SK-N-SH treated with all-trans-retinoic acid at 6 μM for 48 hours (cell line): ENCODE measurements around the gene C2CD4D.
A peak's percentile ranks its signal among the peaks of the same experiment; 100 is the strongest.

Experiments used
- ATAC-seq: fragments of 200-7000 bp; cut with Tn5 transposase; 3 replicates; pipeline ENCODE4 v1.9.1; 2020; ENCODE audit warnings: mild to moderate bottlenecking, moderate library complexity
- ARNTL ChIP-seq: fragments of 450-650 bp; formaldehyde crosslinking; IDR thresholded peaks from 2 replicates; pipeline ENCODE4 v1.5.0; 2020; ENCODE audit warnings: low read depth, mild to moderate bottlenecking, moderate library complexity, borderline replicate concordance
- CREB5 ChIP-seq: fragments of 250-450 bp; sonication (Bioruptor Pico); IDR thresholded peaks from 2 replicates; pipeline ENCODE4 v1.5.1; 2020; ENCODE audit warnings: low read depth, mild to moderate bottlenecking, moderate library complexity
- CSDC2 ChIP-seq: fragments of 250-450 bp; sonication (Bioruptor Pico); IDR thresholded peaks from 2 replicates; pipeline ENCODE4 v1.5.0; 2020; ENCODE audit warnings: mild to moderate bottlenecking, moderate library complexity
- PATZ1 ChIP-seq: fragments of 250-450 bp; sonication (Bioruptor Pico); IDR thresholded peaks from 2 replicates; pipeline ENCODE4 v1.8.0; 2020; ENCODE audit warnings: mild to moderate bottlenecking, moderate library complexity, borderline replicate concordance
- SNAI2 ChIP-seq: fragments of 250-450 bp; sonication (Bioruptor Pico); IDR thresholded peaks from 2 replicates; pipeline ENCODE4 v1.5.0; 2020; ENCODE audit warnings: mild to moderate bottlenecking, moderate library complexity
- TCF4 ChIP-seq: fragments of 250-450 bp; sonication (Bioruptor Pico); IDR thresholded peaks from 2 replicates; pipeline ENCODE4 v1.8.0; 2021; ENCODE audit warnings: mild to moderate bottlenecking, moderate library complexity, borderline replicate concordance
- TOX ChIP-seq: fragments of 250-450 bp; sonication (Bioruptor Pico); IDR thresholded peaks from 2 replicates; pipeline ENCODE4 v1.8.0; 2021; ENCODE audit warnings: mild to moderate bottlenecking, moderate library complexity, borderline replicate concordance
- ZNF70 ChIP-seq: fragments of 450-650 bp; formaldehyde crosslinking; IDR thresholded peaks from 2 replicates; pipeline ENCODE4 v1.5.0; 2020; ENCODE audit warnings: mild to moderate bottlenecking, moderate library complexity
- ZNF8 ChIP-seq: fragments of 450-650 bp; formaldehyde crosslinking; IDR thresholded peaks from 2 replicates; pipeline ENCODE4 v1.5.0; 2020; ENCODE audit warnings: mild to moderate bottlenecking, moderate library complexity
- TF ChIP-seq, protein P1 (sequence below): fragments of 250-450 bp; sonication (Bioruptor Pico); IDR thresholded peaks from 2 replicates; pipeline ENCODE4 v1.5.1; 2021; ENCODE audit warnings: mild to moderate bottlenecking, moderate library complexity
- TF ChIP-seq, protein P2 (sequence below): fragments of 250-450 bp; sonication (Bioruptor Pico); IDR thresholded peaks from 2 replicates; pipeline ENCODE4 v1.8.0; 2021; ENCODE audit warnings: low read depth, mild to moderate bottlenecking, moderate library complexity, borderline replicate concordance
- TF ChIP-seq, protein P3 (sequence below): fragments of 250-450 bp; sonication (Bioruptor Pico); IDR thresholded peaks from 2 replicates; pipeline ENCODE4 v1.5.0; 2020; ENCODE audit warnings: mild to moderate bottlenecking, moderate library complexity

Gene C2CD4D

DNA sequence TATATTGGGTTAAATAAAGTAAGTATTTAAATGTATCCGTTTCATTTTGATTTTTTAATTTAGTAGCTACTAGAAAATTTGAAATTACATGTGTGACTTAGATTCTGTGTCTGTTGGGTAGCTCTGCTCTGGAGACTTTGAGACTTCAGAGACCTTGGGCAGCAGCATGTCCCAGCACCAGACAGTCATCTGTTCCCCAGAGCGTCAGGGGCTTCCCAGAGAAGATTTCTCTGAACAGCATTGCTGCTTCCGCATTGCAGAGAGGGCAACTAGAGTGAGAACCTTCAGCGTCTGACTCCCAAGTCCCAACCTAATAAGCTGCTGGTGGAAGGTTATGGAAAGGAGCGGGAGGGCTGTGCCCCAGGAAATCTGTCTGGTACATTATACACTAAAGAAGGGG lies 41.0 kb downstream of the C2CD4D start (continued):
- TF ChIP-seq, protein P1, sequence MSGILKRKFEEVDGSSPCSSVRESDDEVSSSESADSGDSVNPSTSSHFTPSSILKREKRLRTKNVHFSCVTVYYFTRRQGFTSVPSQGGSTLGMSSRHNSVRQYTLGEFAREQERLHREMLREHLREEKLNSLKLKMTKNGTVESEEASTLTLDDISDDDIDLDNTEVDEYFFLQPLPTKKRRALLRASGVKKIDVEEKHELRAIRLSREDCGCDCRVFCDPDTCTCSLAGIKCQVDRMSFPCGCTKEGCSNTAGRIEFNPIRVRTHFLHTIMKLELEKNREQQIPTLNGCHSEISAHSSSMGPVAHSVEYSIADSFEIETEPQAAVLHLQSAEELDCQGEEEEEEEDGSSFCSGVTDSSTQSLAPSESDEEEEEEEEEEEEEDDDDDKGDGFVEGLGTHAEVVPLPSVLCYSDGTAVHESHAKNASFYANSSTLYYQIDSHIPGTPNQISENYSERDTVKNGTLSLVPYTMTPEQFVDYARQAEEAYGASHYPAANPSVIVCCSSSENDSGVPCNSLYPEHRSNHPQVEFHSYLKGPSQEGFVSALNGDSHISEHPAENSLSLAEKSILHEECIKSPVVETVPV: no peak
- no peak for TF ChIP-seq TOX (CRISPR knock-in tag)
- TF ChIP-seq, protein P2, sequence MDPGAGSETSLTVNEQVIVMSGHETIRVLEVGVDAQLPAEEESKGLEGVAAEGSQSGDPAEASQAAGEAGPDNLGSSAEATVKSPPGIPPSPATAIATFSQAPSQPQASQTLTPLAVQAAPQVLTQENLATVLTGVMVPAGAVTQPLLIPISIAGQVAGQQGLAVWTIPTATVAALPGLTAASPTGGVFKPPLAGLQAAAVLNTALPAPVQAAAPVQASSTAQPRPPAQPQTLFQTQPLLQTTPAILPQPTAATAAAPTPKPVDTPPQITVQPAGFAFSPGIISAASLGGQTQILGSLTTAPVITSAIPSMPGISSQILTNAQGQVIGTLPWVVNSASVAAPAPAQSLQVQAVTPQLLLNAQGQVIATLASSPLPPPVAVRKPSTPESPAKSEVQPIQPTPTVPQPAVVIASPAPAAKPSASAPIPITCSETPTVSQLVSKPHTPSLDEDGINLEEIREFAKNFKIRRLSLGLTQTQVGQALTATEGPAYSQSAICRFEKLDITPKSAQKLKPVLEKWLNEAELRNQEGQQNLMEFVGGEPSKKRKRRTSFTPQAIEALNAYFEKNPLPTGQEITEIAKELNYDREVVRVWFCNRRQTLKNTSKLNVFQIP (CRISPR knock-in tag): no peak
- TF ChIP-seq ZNF8 (CRISPR knock-in tag): no peak
- TF ChIP-seq ZNF70 (CRISPR knock-in tag): no peak
- no peak for TF ChIP-seq PATZ1 (CRISPR knock-in tag)
- TF ChIP-seq, all 23 proteins: peak for 0

DNA sequence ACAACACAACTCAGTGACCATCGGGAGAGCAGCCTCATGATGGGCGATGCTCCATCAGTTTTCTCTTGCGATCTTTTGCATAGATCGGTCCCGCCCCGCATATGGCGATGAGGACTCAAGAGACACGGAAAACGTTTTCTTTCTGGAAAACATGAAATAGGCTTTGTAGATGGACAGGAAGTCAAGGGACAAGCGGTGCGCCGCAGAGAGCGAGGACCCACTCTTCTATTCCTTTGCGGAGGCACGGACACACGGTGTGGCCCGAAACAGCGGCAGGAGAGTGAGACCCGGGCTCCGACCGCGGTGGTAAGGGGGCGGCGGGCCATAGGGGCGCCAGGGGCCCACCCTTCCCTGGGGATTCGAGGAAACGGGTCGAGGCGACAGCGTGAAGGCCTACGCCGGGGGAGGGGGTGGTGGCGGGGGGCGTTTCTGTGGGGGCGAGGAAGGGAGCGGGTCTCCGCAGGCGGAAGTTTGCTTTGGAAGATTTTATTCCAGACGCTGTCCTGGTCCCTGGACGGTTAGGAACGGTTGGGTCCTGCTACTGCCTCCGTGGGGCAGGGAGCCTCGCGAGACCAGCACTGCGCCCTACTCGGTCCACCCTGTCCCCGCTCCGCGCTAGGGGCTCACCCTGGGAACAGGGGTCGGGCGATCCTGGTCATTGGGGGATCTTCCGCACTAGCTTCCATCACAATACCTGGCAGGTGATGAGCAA lies 48.5 kb downstream of the C2CD4D start:
- ATAC-seq: peak; percentile 56
- TF ChIP-seq CSDC2 (CRISPR knock-in tag): no peak

DNA sequence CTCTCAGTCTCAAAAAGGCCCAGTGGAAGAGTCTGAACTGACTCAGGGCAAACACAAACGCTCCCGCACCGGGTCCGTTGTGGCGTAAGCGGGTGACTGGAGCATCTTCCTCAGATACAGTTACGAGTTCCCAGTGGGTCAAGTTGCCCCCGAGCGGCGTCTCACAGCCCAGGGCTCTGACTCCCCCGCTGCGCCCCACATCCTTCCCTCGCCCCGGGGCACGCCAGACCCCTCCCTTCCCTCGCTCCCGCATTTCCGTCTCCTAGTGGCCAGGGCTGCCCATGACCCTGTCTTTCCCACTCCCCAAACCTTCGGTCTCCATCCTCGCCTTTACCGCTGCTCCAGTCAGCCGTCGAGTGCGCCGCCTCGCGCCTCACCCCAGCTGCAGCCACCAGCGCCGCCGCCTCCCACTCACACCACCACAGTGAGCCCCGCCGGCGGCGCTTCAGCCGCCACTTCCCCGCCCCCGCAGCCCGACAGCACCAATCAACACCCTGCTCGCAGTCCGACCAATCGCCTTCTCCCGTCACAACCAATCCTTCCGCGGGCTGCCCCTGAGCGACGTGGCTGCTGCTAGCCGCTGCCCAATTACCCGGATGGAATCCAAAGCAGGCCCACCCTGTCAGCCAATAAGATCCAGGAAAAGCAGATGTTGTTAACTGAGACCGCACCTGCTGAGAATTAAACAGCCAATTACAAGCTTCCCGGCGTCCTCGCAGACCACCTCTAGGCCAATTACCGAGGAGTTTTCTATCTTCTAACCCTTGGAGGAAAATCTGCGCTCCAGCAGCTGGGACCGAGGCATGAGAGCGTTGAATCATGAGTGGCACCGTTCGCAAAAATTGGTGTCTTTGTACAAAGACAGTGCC lies 49.3 kb downstream of the C2CD4D start, which contains the start of gene TDRKH:
Gene TDRKH (minus strand): TSS at position 430 of the 869 bp plus-strand sequence. CDS start 7,478 bp downstream, outside the sequence.
- peak; percentile 98 for ATAC-seq
- peak; percentile 43; the same call in 1 of the 2 replicates for TF ChIP-seq TCF4 (CRISPR knock-in tag)
- TF ChIP-seq ZNF8 (CRISPR knock-in tag): no peak
- no peak for TF ChIP-seq CREB5 (CRISPR knock-in tag)
- TF ChIP-seq, protein P3, sequence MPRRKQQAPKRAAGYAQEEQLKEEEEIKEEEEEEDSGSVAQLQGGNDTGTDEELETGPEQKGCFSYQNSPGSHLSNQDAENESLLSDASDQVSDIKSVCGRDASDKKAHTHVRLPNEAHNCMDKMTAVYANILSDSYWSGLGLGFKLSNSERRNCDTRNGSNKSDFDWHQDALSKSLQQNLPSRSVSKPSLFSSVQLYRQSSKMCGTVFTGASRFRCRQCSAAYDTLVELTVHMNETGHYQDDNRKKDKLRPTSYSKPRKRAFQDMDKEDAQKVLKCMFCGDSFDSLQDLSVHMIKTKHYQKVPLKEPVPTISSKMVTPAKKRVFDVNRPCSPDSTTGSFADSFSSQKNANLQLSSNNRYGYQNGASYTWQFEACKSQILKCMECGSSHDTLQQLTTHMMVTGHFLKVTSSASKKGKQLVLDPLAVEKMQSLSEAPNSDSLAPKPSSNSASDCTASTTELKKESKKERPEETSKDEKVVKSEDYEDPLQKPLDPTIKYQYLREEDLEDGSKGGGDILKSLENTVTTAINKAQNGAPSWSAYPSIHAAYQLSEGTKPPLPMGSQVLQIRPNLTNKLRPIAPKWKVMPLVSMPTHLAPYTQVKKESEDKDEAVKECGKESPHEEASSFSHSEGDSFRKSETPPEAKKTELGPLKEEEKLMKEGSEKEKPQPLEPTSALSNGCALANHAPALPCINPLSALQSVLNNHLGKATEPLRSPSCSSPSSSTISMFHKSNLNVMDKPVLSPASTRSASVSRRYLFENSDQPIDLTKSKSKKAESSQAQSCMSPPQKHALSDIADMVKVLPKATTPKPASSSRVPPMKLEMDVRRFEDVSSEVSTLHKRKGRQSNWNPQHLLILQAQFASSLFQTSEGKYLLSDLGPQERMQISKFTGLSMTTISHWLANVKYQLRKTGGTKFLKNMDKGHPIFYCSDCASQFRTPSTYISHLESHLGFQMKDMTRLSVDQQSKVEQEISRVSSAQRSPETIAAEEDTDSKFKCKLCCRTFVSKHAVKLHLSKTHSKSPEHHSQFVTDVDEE (CRISPR knock-in tag): 0 out of 2 replicates have a peak, but pooled peaks have one; percentile 65
- 0 out of 2 replicates have a peak, but pooled peaks have one; percentile 15 for TF ChIP-seq ARNTL (CRISPR knock-in tag)
- peak; percentile 100 for TF ChIP-seq SNAI2 (CRISPR knock-in tag)
- 0 out of 2 replicates have a peak, but pooled peaks have one; percentile 19 for TF ChIP-seq CSDC2 (CRISPR knock-in tag)
